Measurements from ENCODE around the gene KYAT1.

- no peak for TF ChIP-seq CTCF (IDR thresholded peaks at IDR 0.05)
- no peak for TF ChIP-seq POLR2AphosphoS5 (IDR thresholded peaks at IDR 0.05)
- no peak for TF ChIP-seq POLR2A (IDR thresholded peaks at IDR 0.05)
Measured at GRCh38 chr9:128800061-128800460, 81.7 kb downstream of the KYAT1 start.
